GM23338 (cell line): ENCODE results near the gene PPP6R3. TPM values are rescaled to one million over a fixed set of nuclear protein-coding genes. Genes with fewer than 3 reads are reported as not detected.

Experiments
- ATAC-seq: fragments of 200-7000 bp; cut with Tn5 transposase; 3 replicates; pipeline ENCODE4 v1.9.1; 2020
- DNase-seq: peaks from one replicate; pipeline ENCODE4 v3.0.0-alpha.2; 2015; ENCODE audit warnings: low spot score
- H2AFZ ChIP-seq: fragments of 200-600 bp; sonication (generic); 2 replicates; pipeline ENCODE4 v1.8.0; 2016; ENCODE audit warnings: antibody characterized with exemption, mild to moderate bottlenecking, moderate library complexity
- H3F3A ChIP-seq: fragments of 200-600 bp; sonication (generic); replicated peaks from 2 replicates; pipeline ENCODE4 v1.8.0; 2017; ENCODE audit warnings: antibody characterized with exemption, mixed run types, low read depth
- H3K27ac ChIP-seq: fragments of 200-600 bp; sonication (generic); 2 replicates; pipeline ENCODE4 v1.6.1; 2016; ENCODE audit warnings: low read depth
- H3K27me3 ChIP-seq: fragments of 200-600 bp; sonication (generic); 2 replicates; pipeline ENCODE4 v1.8.0; 2016; ENCODE audit warnings: mild to moderate bottlenecking, mixed run types, moderate library complexity; ENCODE audit not compliant: insufficient read depth
- H3K36me3 ChIP-seq: fragments of 200-600 bp; sonication (generic); 2 replicates; pipeline ENCODE4 v1.8.0; 2016; ENCODE audit warnings: mild to moderate bottlenecking; ENCODE audit not compliant: insufficient read depth
- H3K4me1 ChIP-seq: fragments of 200-600 bp; sonication (generic); 2 replicates; pipeline ENCODE4 v1.8.0; 2016; ENCODE audit warnings: mild to moderate bottlenecking, moderate library complexity; ENCODE audit not compliant: insufficient read depth
- H3K4me2 ChIP-seq: fragments of 200-600 bp; sonication (generic); 2 replicates; pipeline ENCODE4 v1.7.1; 2017; ENCODE audit warnings: mixed run types
- H3K4me3 ChIP-seq: fragments of 200-600 bp; sonication (generic); 2 replicates; pipeline ENCODE4 v1.6.1; 2016; ENCODE audit warnings: mixed run types
- H3K79me2 ChIP-seq: fragments of 200-600 bp; sonication (generic); replicated peaks from 2 replicates; pipeline ENCODE4 v1.8.0; 2017; ENCODE audit warnings: mild to moderate bottlenecking; ENCODE audit not compliant: insufficient read depth
- H3K9me2 ChIP-seq: fragments of 200-600 bp; sonication (generic); 2 replicates; pipeline ENCODE4 v1.8.0; 2017; ENCODE audit not compliant: insufficient read depth
- H4K20me1 ChIP-seq: fragments of 200-600 bp; sonication (generic); replicated peaks from 2 replicates; pipeline ENCODE4 v1.8.0; 2017; ENCODE audit warnings: mild to moderate bottlenecking; ENCODE audit not compliant: insufficient read depth
- H3K27ac Mint-ChIP-seq: 2 replicates; pipeline ENCODE4 v1.8.0; 2020; ENCODE audit warnings: inconsistent platforms, mild to moderate bottlenecking, moderate library complexity, mixed read lengths
- H3K27me3 Mint-ChIP-seq: 3 replicates; pipeline ENCODE4 v1.8.0; 2022; ENCODE audit warnings: low read depth, mild to moderate bottlenecking, moderate library complexity, mixed read lengths, inconsistent platforms; ENCODE audit not compliant: insufficient read depth, poor library complexity
- H3K36me3 Mint-ChIP-seq: 3 replicates; pipeline ENCODE4 v1.8.0; 2021; ENCODE audit warnings: low read depth, mild to moderate bottlenecking, inconsistent platforms, moderate library complexity, mixed read lengths
- H3K4me1 Mint-ChIP-seq: 3 replicates; pipeline ENCODE4 v1.8.0; 2020; ENCODE audit warnings: mild to moderate bottlenecking, inconsistent platforms, mixed read lengths
- H3K4me3 Mint-ChIP-seq: 3 replicates; pipeline ENCODE4 v1.8.0; 2021; ENCODE audit warnings: moderate library complexity, mild to moderate bottlenecking, inconsistent platforms, mixed read lengths
- H3K9me3 Mint-ChIP-seq: 3 replicates; pipeline ENCODE4 v1.8.0; 2020; ENCODE audit warnings: moderate library complexity, mild to moderate bottlenecking, inconsistent platforms, mixed read lengths
- CREB1 ChIP-seq: fragments of 250-450 bp; sonication (Bioruptor Pico); IDR thresholded peaks from 2 replicates; pipeline ENCODE4 v1.5.0; 2020; ENCODE audit warnings: low read depth, mild to moderate bottlenecking, moderate library complexity
- EZH2 ChIP-seq: fragments of 200-600 bp; sonication (generic); IDR thresholded peaks from one replicate; pipeline ENCODE4 v1.8.0; 2017; ENCODE audit warnings: antibody characterized with exemption, mild to moderate bottlenecking, low read depth; ENCODE audit not compliant: unreplicated experiment
- EZH2phosphoT487 ChIP-seq: fragments of 200-600 bp; sonication (generic); IDR thresholded peaks from one replicate; pipeline ENCODE4 v1.8.1; 2018; ENCODE audit warnings: antibody characterized with exemption; ENCODE audit not compliant: unreplicated experiment
- JUNB ChIP-seq: IDR thresholded peaks from one replicate; pipeline ENCODE4 v1.6.1; 2016; ENCODE audit warnings: antibody characterized with exemption; ENCODE audit not compliant: unreplicated experiment
- NANOG ChIP-seq: IDR thresholded peaks from 2 replicates; pipeline ENCODE4 v1.6.1; 2016; ENCODE audit warnings: antibody characterized with exemption, borderline replicate concordance
- POLR2AphosphoS5 ChIP-seq: IDR thresholded peaks from 2 replicates; pipeline ENCODE4 v1.6.1; 2016; ENCODE audit warnings: antibody characterized with exemption, low read depth
- REST ChIP-seq: IDR thresholded peaks from one replicate; pipeline ENCODE4 v1.6.1; 2018; ENCODE audit warnings: antibody characterized with exemption; ENCODE audit not compliant: unreplicated experiment
- STAT1 ChIP-seq: IDR thresholded peaks from one replicate; pipeline ENCODE4 v1.6.1; 2016; ENCODE audit warnings: antibody characterized with exemption; ENCODE audit not compliant: unreplicated experiment
- ZNF114 ChIP-seq: fragments of 250-450 bp; sonication (Bioruptor Pico); IDR thresholded peaks from 2 replicates; pipeline ENCODE4 v1.5.0; 2020; ENCODE audit warnings: mild to moderate bottlenecking, moderate library complexity
- ZNF462 ChIP-seq: fragments of 250-450 bp; sonication (Bioruptor Pico); IDR thresholded peaks from 2 replicates; pipeline ENCODE4 v1.5.0; 2020; ENCODE audit warnings: mild to moderate bottlenecking, moderate library complexity
- polyA plus RNA-seq: library from polyadenylated mRNA; unstranded; fragments of >200 nt; fragmentation: Nextera tagmentation; extraction: Ambion mirVana; gene quantifications from 2 replicates; pipeline ENCODE4 v1.2.1, GENCODE V29; 2016
- total RNA-seq: library from RNA; depleted of rRNA; stranded (reverse); fragments of >200 nt; shearing (Covaris generic); gene quantifications from 2 replicates; pipeline ENCODE4 v1.2.3, GENCODE V29; 2014
- TF ChIP-seq, protein P1 (sequence below): IDR thresholded peaks from 2 replicates; pipeline ENCODE4 v1.6.1; 2016; ENCODE audit warnings: antibody characterized with exemption

Gene PPP6R3
- total and polyA plus RNA-seq, 2 experiments from 2014 or later: 170 to 268 TPM

GRCh38 chr11:68498903-68499883 is 38.6 kb downstream of the PPP6R3 start:
- Mint-ChIP-seq H3K9me3 (no peaks in the 10 kb centered on the region; the same call in 2 of the 3 replicates), H3K4me3 (no peak overlapping the region), H3K27ac (no peak overlapping the region), H3K36me3 (peaks cover 6% of the 10 kb centered on the region; the same call in 1 of the 3 replicates), H3K4me1 (peaks cover 41% of the 10 kb centered on the region), H3K27me3 (peaks cover 6% of the 10 kb centered on the region)
- TF ChIP-seq ZNF462 (CRISPR knock-in tag) (no peak), NANOG (no peak), CREB1 (CRISPR knock-in tag) (no peak), ZNF114 (CRISPR knock-in tag) (no peak), STAT1 (no peak), JUNB (no peak), EZH2phosphoT487 (no peak), REST (no peak), EZH2 (no peak), POLR2AphosphoS5 (no peak)
- TF ChIP-seq, protein P1, sequence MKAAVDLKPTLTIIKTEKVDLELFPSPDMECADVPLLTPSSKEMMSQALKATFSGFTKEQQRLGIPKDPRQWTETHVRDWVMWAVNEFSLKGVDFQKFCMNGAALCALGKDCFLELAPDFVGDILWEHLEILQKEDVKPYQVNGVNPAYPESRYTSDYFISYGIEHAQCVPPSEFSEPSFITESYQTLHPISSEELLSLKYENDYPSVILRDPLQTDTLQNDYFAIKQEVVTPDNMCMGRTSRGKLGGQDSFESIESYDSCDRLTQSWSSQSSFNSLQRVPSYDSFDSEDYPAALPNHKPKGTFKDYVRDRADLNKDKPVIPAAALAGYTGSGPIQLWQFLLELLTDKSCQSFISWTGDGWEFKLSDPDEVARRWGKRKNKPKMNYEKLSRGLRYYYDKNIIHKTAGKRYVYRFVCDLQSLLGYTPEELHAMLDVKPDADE: no peak
- DNase-seq (no peak), ATAC-seq (peak; percentile 46)
- no peaks in the 10 kb centered on the region for H3K36me3 ChIP-seq
- H3F3A ChIP-seq: no peaks in the 10 kb centered on the region; the same call in 1 of the 2 replicates
- H3K4me3 ChIP-seq: no peak overlapping the region
- peaks cover 31% of the 10 kb centered on the region for H3K4me1 ChIP-seq
- H3K9me2 ChIP-seq: no peaks in the 10 kb centered on the region
- peaks cover 100% of the 10 kb centered on the region for H3K79me2 ChIP-seq
- no peak overlapping the region for H3K4me2 ChIP-seq
- no peak overlapping the region for H2AFZ ChIP-seq
- peaks cover 96% of the 10 kb centered on the region for H4K20me1 ChIP-seq
- no peaks in the 10 kb centered on the region for H3K27me3 ChIP-seq
- peak overlapping the region; percentile 68 for H3K27ac ChIP-seq
